ENCODE measurements around the gene POLR2E. TPM values are rescaled to one million over a fixed set of nuclear protein-coding genes. Genes with fewer than 3 reads are reported as not detected.

POLR2E gene
- total RNA-seq, 1 donor from 2014 or later, result 336 TPM

DNA sequence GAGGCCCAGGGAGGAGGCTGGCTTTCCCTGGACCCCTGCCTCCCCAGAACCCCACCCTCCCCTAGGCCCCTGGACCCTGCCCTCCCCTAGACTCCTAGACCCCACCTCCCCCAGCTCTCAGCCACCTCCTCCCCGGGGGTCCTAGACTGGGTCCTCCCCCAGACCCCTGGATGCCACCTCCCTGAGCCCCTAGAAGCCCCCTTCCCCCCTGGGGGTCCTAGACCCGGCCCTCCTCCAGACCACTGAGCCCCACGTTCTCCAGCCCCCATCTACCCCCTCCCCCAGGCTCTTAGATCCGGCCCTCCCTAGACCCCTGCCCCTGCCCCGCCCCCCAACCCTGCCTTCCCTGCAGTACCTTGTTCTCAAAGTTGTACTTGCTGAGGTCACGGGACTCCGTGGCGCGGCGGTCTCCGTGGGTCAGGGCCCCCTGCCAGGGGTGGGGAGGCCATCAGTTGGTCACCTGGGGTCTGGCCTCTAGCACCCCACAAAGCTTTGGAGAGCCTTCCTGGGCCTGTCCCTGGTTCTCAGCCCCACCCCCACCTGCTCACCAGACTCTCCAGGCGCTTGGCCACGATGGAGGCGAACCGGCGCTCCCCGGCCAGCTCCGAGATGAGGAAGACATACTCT, 16.6 kb upstream of the POLR2E start:
- DNase-seq (ENCODE audit: extremely low read depth, low read depth, low spot score), result no peak

DNA sequence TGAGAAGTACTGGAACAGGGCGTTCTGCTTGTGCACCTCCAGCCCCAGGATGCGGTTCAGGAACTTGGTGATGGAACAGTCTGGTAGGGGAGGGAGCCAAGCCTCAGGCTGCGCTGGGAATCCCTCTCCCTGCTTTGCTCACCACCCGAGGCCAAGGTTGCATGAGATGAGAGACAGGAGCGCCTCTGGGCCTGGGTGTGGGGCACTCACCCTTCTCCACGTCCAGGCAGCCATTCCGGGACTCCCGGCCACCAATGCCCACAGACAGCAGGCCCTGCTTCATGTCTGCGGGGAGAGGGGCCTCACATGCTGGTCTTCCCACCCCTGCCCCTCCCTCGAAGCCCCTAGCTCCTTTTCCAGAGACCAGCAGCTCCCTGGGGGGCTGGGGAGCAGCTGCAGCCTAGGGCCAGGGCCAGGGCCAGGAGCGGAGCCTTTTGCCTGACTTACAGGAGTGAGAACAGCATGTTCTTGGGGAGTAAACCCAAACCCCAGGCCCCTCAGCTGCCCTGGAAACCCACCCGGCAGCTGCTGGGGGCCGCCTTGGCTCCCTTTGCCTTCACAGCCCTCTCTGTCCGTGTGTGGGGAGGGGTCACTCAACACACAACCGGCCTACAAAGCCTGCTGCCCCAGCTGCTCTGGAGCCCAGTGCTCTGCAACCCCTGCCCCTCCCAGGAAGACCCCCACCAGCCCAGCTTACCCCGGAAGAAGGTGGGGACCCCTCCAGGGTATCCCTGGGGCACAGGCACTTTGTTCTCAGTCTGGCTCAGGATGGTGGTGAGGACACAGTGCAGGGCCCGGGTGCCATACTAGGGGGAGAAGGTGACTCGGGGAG, 15.8 kb upstream of the POLR2E start:
- DNase-seq (ENCODE audit: extremely low read depth, low read depth, low spot score), result no peak

- DNase-seq (ENCODE audit: extremely low read depth, low read depth, low spot score), result no peak
These were observed 14.8 kb upstream of the POLR2E start for GRCh38 chr19:1109697-1110671.

- no peak for DNase-seq (ENCODE audit: extremely low read depth, low read depth, low spot score)
These were observed 13.9 kb upstream of the POLR2E start for GRCh38 chr19:1109032-1109551.

- no peak for DNase-seq (ENCODE audit: extremely low read depth, low read depth, low spot score)
These were observed 13.3 kb upstream of the POLR2E start for GRCh38 chr19:1108291-1109031.

DNA sequence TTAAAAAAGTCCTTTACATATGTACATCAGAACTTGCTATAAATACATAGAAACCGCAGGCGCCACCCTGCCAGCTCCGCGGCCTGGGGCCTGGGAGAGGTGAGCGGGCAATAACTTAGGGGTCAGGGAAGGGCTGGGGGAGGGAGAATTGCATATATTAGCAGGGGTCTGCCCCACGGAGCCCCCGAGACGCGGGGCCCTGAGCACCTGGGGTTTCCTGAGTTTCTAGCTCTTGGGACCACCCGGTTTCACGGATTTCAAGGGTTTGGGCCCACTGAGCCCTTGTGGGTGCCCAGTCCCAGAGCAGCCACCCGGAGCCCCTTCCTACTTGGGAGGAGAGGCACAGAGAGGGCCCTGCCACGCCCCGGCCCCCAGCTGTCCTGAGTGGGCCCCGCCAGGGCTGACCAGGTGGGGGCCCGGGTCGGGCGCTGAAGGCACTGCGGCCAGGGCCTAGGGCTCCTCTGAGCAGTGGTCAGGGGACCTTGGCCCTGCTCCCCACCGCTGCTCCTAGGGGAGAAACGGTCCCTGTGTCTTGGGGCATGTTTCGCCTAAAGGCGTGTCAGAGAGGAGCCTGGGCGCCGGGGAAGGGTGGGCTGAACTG, 12.6 kb upstream of the POLR2E start:
- no peak for DNase-seq (ENCODE audit: extremely low read depth, low read depth, low spot score)

DNA sequence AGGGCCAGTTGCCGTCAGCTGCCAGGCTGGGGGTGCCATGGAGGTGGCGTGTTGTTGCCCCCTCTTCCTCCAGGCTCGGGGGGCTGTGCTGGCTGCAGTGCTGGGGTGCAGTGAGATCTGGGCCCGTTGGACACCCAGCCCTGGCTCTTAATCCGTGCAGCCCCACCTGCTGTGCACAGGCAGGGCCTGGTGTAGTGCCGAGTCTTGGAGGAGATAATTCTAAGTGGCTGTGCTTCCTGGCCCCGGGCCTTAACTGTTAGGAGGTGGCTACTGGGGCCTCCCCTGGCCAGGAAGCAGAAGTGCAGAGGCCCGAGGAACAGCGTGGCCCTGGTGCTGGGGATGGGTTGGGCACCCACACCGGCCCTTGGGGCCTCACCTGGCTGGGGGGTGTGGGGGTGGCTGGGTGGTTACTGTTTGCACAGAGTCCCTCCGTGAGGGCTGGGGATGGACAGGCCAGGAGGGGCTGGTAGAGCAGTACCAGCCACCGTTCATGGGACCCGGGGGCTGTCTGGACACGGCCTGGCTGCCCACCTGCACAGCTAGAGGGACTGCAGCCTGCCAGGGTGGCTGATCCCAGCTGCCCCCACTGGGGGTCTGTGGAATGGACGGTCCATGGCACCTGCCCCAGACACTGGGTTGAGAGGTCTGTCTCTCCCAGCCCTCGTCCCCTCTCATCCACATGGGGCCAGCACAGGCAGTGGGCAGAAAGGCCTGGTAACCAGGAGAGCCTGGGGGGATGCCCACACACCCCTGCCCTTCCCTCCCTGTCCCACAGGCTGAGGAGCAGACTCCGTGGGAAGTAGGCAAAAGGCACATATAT, 11.9 kb upstream of the POLR2E start:
- no peak for DNase-seq (ENCODE audit: extremely low read depth, low read depth, low spot score)

- no peak for DNase-seq (ENCODE audit: extremely low read depth, low read depth, low spot score)
These were observed 11.0 kb upstream of the POLR2E start for GRCh38 chr19:1105873-1106840.

DNA sequence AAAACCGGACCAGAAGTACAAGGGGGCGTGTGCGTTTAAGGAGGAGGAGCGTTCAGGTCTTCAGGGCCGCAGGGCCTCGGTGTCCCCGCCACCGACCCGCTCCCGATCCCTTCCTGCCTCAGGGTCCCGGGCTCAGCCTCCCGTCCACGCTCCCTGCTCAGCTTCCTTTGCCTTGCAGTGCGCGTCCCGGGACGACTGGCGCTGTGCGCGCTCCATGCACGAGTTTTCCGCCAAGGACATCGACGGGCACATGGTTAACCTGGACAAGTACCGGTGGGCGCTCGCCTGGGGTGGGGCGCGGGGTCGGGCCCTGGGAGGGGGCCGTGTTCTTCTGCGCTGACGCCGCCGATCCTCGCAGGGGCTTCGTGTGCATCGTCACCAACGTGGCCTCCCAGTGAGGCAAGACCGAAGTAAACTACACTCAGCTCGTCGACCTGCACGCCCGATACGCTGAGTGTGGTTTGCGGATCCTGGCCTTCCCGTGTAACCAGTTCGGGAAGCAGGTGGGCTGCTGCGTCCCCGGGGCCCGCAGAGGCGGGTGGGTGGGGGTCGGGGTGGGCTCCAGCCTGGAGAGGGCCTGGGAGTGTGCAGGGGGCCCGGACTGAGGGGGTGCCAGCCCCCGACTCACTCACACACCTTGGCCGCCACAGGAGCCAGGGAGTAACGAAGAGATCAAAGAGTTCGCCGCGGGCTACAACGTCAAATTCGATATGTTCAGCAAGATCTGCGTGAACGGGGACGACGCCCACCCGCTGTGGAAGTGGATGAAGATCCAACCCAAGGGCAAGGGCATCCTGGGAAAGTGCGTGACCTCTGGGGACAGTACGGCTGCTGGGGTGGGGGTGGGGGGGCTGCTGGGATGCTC, 10.1 kb upstream of the POLR2E start:
- no peak for DNase-seq (ENCODE audit: extremely low read depth, low read depth, low spot score)

DNA sequence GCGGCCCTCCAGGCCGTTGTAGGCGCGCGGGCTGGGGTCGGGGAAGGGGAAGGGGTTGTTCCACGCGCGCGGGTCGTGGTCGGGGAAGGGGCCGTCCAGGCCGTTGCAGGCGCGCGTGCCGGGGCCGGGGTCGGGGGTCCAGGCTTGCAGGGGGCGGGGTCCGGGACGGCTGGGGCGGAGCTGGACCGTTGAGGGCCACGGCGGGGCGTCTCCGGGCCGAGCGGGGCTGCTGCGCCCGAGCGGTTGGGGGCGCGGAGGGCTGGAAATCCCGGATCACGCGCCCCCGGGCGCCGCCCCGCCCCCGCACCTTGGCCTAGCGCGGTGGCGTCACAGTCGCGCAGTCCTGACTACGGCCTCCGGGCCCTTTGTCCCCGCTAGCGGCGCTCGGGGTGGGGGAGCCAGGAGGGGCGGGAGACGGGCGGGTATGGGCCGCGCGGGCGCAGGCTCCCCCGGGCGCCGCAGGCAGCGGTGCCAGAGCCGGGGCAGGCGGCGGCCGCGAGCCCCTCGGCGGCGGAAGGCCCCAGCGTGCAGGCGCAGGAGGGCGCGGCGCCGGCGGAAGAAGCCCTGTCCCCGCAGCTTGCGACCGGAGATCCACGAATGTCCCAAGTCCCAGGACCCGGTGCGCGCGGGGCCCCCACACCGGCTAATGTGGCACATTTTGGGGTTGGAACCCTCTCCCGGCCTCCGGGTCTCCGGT, 9.3 kb upstream of the POLR2E start:
- no peak for DNase-seq (ENCODE audit: extremely low read depth, low read depth, low spot score)

DNA sequence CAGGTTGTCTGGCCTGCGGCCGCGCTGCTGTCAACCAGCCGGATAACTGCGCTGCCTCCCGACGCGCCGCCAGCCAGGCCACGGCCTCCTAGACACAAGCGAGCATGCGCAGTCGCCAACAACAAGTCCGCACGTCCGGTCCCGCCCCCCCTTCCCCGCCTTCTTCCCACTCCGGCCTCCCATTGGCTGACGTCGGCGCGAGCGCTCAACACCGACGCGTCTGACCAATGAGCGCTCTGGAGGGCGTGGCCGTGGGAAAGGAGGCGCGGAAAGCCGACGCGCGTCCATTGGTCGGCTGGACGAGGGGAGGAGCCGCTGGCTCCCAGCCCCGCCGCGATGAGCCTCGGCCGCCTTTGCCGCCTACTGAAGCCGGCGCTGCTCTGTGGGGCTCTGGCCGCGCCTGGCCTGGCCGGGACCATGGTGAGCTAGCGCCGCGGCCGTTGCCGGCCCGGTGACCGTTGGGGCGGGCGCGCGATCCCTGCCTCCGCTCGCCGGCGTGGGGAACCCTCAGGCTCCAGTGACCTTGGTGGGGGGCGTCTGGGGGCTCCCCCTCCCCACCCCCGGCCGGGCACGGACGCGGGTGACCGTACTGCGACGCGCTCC, 8.6 kb upstream of the POLR2E start, which contains the start of gene GPX4:
Gene GPX4 (plus strand): TSS at position 287 of the 603 bp plus-strand sequence. CDS start 50 bp downstream, at position 337.
- peak; percentile 85 for DNase-seq (ENCODE audit: extremely low read depth, low read depth, low spot score)

DNA sequence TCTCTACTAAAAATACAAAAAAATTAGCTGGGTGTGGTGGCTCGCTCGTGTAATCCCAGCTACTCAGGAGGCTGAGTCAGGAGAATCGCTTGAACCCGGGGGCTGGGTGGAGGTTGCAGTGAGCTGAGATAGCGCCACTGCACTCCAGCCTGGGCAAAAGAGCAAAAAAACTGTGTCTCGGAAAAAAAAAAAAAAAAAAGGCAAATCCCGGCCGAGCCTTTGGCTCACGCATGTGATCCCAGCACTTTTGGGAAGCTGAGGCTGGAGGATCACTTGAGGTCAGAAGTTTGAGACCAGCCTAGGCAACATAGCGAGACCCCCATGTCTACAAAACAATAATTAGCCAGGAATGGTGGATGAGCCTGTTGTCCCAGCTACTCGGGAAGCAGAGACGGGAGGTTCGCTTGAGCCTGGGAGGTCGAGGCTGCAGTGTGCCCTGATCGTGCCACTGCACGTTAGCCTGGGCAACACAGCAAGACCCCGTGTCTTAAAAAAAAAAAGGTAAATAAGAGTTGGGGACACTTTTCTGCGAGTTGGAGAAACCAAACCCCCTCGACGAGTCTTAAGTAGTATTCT, 8.0 kb upstream of the POLR2E start:
- DNase-seq (ENCODE audit: extremely low read depth, low read depth, low spot score), result no peak

GRCh38 chr19:1102407-1103131, 7.4 kb upstream of the POLR2E start:
- peak; percentile 82 for DNase-seq (ENCODE audit: extremely low read depth, low read depth, low spot score)

- DNase-seq (ENCODE audit: extremely low read depth, low read depth, low spot score), result no peak
These were observed 6.1 kb upstream of the POLR2E start for GRCh38 chr19:1101337-1101698.
